HepG2 (cell line): ENCODE results near the gene TCERG1. TPM values are rescaled to one million over a fixed set of nuclear protein-coding genes. Genes with fewer than 3 reads are reported as not detected.

Experiments used
- ATAC-seq: fragments of 200-7000 bp; cut with Tn5 transposase; 3 replicates; pipeline ENCODE4 v1.9.1; 2020; ENCODE audit warnings: mild to moderate bottlenecking, moderate library complexity
- BruUV-seq: library from RNA; stranded (reverse); fragments of 400-500 nt; replicated peaks from 2 replicates; lab custom pipeline; 2021; lab: Mats Ljungman, UMichigan
- CTCF ChIA-PET: fragments of 300-600 bp; formaldehyde crosslinking; extraction: SDS; loops from one replicate; lab custom pipeline; 2021; ENCODE audit warnings: low total read pairs, inconsistent platforms, low intra/inter-chr PET ratio; lab: Yijun Ruan, JAX
- POLR2A ChIA-PET: fragments of 350-600 bp; sonication (Branson Sonifier 250); formaldehyde crosslinking; loops from one replicate; lab custom pipeline; 2020; ENCODE audit warnings: antibody characterized with exemption, inconsistent platforms; lab: Yijun Ruan, JAX
- DNase-seq: peaks from one replicate; pipeline ENCODE4 v3.0.0-alpha.2; 2015; ENCODE audit warnings: low spot score
- FAIRE-seq: peaks from 3 replicates; lab custom pipeline; 2011; peaks lifted over from hg19 to GRCh38; lab: Jason Lieb, UNC
- H2AFZ ChIP-seq: one replicate; pipeline ENCODE4 v1.6.1; 2011; ENCODE audit warnings: low read length, inconsistent platforms
- H3K27ac ChIP-seq: fragments of 300-600 bp; 3 replicates; pipeline ENCODE4 v1.8.0; 2011; ENCODE audit warnings: mixed run types, mild to moderate bottlenecking, mixed read lengths, low read length, inconsistent platforms; ENCODE audit not compliant: insufficient read depth; ENCODE audit errors: extremely low read length
- H3K27me3 ChIP-seq, 2 experiments: fragments of 200-600 bp in 1 of 2; 2 replicates in 1 of 2; 3 replicates in 1 of 2; pipeline versions ENCODE4 v1.6.0 to v1.8.0; 2011; ENCODE audit warnings: low read length in 2 of 2, mild to moderate bottlenecking in 2 of 2, moderate library complexity in 2 of 2, inconsistent platforms in 1 of 2; ENCODE audit not compliant: insufficient read depth in 2 of 2, control insufficient read depth in 1 of 2
- H3K36me3 ChIP-seq, 2 experiments: fragments of 200-600 bp in 1 of 2; replicated peaks in 1 of 2; 2 replicates in 1 of 2; 3 replicates in 1 of 2; pipeline versions ENCODE4 v1.5.1 to v1.8.0; 2011; ENCODE audit warnings: low read length in 2 of 2, inconsistent platforms in 1 of 2; ENCODE audit not compliant: insufficient read depth in 2 of 2, control insufficient read depth in 1 of 2
- H3K4me1 ChIP-seq: 2 replicates; pipeline ENCODE4 v1.5.1; 2012; ENCODE audit warnings: low read length, inconsistent platforms; ENCODE audit not compliant: insufficient read depth
- H3K4me2 ChIP-seq: 2 replicates; pipeline ENCODE4 v1.6.0; 2011; ENCODE audit warnings: low read depth, low read length, inconsistent platforms
- H3K4me3 ChIP-seq, 3 experiments: fragments of 200-600 bp in 1 of 3; sonication (generic), shearing (Covaris generic) in 1 of 3; replicated peaks in 1 of 3; 2 replicates each; pipeline ENCODE4 v1.5.1; 2011 to 2016; ENCODE audit warnings: low read length in 3 of 3, inconsistent platforms in 2 of 3, low read depth in 2 of 3, mild to moderate bottlenecking in 2 of 3, control low read depth in 1 of 3, mixed read lengths in 1 of 3; ENCODE audit not compliant: insufficient read depth in 1 of 3
- H3K79me2 ChIP-seq: one replicate; pipeline ENCODE4 v1.6.1; 2011; ENCODE audit warnings: low read length, inconsistent platforms; ENCODE audit not compliant: insufficient read depth
- H3K9ac ChIP-seq: 2 replicates; pipeline ENCODE4 v1.6.0; 2011; ENCODE audit warnings: mild to moderate bottlenecking, low read depth, low read length, inconsistent platforms; ENCODE audit not compliant: insufficient read depth
- H3K9me3 ChIP-seq: 2 replicates; pipeline ENCODE4 v1.5.1; 2012; ENCODE audit warnings: mild to moderate bottlenecking, low read length
- H4K20me1 ChIP-seq: 2 replicates; pipeline ENCODE4 v1.6.0; 2011; ENCODE audit warnings: inconsistent platforms, mild to moderate bottlenecking, low read length, moderate library complexity; ENCODE audit not compliant: insufficient read depth
- ATRX ChIP-seq: sonication (generic); formaldehyde crosslinking; IDR thresholded peaks from 2 replicates; pipeline ENCODE4 v1.4.0; 2020; ENCODE audit warnings: missing genetic modification reagents, borderline replicate concordance
- BORCS8-MEF2B ChIP-seq: sonication (generic); formaldehyde crosslinking; IDR thresholded peaks from 2 replicates; pipeline ENCODE4 v1.8.0; 2022; ENCODE audit warnings: mild to moderate bottlenecking, missing genetic modification reagents
- HOXA5 ChIP-seq: sonication (generic); formaldehyde crosslinking; IDR thresholded peaks from 2 replicates; pipeline ENCODE4 v1.4.0; 2020; ENCODE audit warnings: missing genetic modification reagents
- NFATC3 ChIP-seq: sonication (generic); formaldehyde crosslinking; IDR thresholded peaks from 2 replicates; pipeline ENCODE4 v1.5.1; 2020; ENCODE audit warnings: mild to moderate bottlenecking, missing genetic modification reagents
- NONO ChIP-seq, 2 experiments: fragments of 450-650 bp in 1 of 2; sonication (generic) in 1 of 2; formaldehyde crosslinking in 1 of 2; IDR thresholded peaks in 1 of 2; conservative IDR thresholded peaks in 1 of 2; 2 replicates each; pipeline versions ENCODE4 v1.6.1 to v1.8.0; 2017 to 2022; ENCODE audit warnings: mild to moderate bottlenecking in 1 of 2, missing genetic modification reagents in 1 of 2, moderate library complexity in 1 of 2
- ONECUT2 ChIP-seq: sonication (generic); formaldehyde crosslinking; IDR thresholded peaks from 2 replicates; pipeline ENCODE4 v1.4.0; 2020; ENCODE audit warnings: missing genetic modification reagents
- RNF2 ChIP-seq: fragments of 450-650 bp; conservative IDR thresholded peaks from 2 replicates; pipeline ENCODE4 v1.6.1; 2016; ENCODE audit warnings: low read depth
- ZBTB20 ChIP-seq: sonication (generic); formaldehyde crosslinking; IDR thresholded peaks from 2 replicates; pipeline ENCODE4 v1.8.1; 2023; ENCODE audit warnings: missing genetic modification reagents, low read depth, mild to moderate bottlenecking, borderline replicate concordance
- ZNF234 ChIP-seq: sonication (generic); formaldehyde crosslinking; conservative IDR thresholded peaks from 2 replicates; pipeline ENCODE4 v1.5.1; 2020; ENCODE audit warnings: mild to moderate bottlenecking, missing genetic modification reagents
- ZNF292 ChIP-seq: sonication (generic); formaldehyde crosslinking; IDR thresholded peaks from 2 replicates; pipeline ENCODE4 v1.8.1; 2022; ENCODE audit warnings: mild to moderate bottlenecking, low read depth, missing genetic modification reagents, borderline replicate concordance
- ZNF460 ChIP-seq: sonication (generic); formaldehyde crosslinking; IDR thresholded peaks from 2 replicates; pipeline ENCODE4 v1.5.1; 2020; ENCODE audit warnings: missing genetic modification reagents, mild to moderate bottlenecking, borderline replicate concordance
- ZNF746 ChIP-seq: sonication (generic); formaldehyde crosslinking; IDR thresholded peaks from 2 replicates; pipeline ENCODE4 v1.8.0; 2022; ENCODE audit warnings: mild to moderate bottlenecking, missing genetic modification reagents
- WGBS: methylation state at CpG from one replicate; pipeline ENCODE4 v1.1.6; 2017; ENCODE audit warnings: low lambda C conversion rate; 5-methylcytosine and 5-hydroxymethylcytosine counted together
- in situ Hi-C: cut with HindIII; loops from 2 replicates; pipeline ENCODE4 v1.10.0; 2017; ENCODE audit warnings: low pct_unique_long_range_greater_than_20kb; ENCODE audit not compliant: extremely low pct_ligation_motif_present
- intact Hi-C: fragments of 100-400 bp; cut with micrococcal nuclease; formaldehyde crosslinking; loops from one replicate; pipeline ENCODE4 v1.10.0; 2022; ENCODE audit not compliant: unreplicated experiment
- polyA plus RNA-seq, 8 experiments: library from polyadenylated mRNA; depleted of rRNA in 3 of 8; stranded (reverse) in 7 of 8; unstranded in 1 of 8; fragments of >200 nt; fragmentation: Illumina TruSeq in 4 of 8; extraction: Trizol in 4 of 8; gene quantifications; 2 replicates each; pipeline versions ENCODE4 v1.2.1 to v1.2.3, GENCODE V29; 2011 to 2016; ENCODE audit warnings: low read depth in 4 of 8, missing spikeins in 1 of 8, mixed read lengths in 1 of 8; ENCODE audit not compliant: insufficient read depth in 1 of 8
- total RNA-seq, 5 experiments: library from RNA; depleted of rRNA; stranded (reverse); fragments of >200 nt; fragmentation: Illumina TruSeq; extraction: Trizol; gene quantifications; 2 replicates each; pipeline ENCODE4 v1.2.3, GENCODE V29; 2016; ENCODE audit warnings: low read depth in 1 of 5
- TF ChIP-seq, protein P1 (sequence below): sonication (generic); formaldehyde crosslinking; IDR thresholded peaks from 2 replicates; pipeline ENCODE4 v1.9.0; 2021; ENCODE audit warnings: missing genetic modification reagents, mild to moderate bottlenecking, borderline replicate concordance
- TF ChIP-seq, protein P2 (sequence below): sonication (generic); formaldehyde crosslinking; IDR thresholded peaks from 2 replicates; pipeline ENCODE4 v1.4.0; 2020; ENCODE audit warnings: missing genetic modification reagents
- TF ChIP-seq, protein P3 (sequence below): sonication (generic); formaldehyde crosslinking; IDR thresholded peaks from 2 replicates; pipeline ENCODE4 v1.4.0; 2020; ENCODE audit warnings: missing genetic modification reagents, mild to moderate bottlenecking, borderline replicate concordance
- TF ChIP-seq, protein P4 (sequence below), 2 experiments: sonication (generic) in 1 of 2; formaldehyde crosslinking in 1 of 2; IDR thresholded peaks; 2 replicates each; pipeline versions ENCODE4 v1.5.1 to v1.6.1; 2011 to 2020; ENCODE audit warnings: borderline replicate concordance in 1 of 2, low read depth in 1 of 2, low read length in 1 of 2, mild to moderate bottlenecking in 1 of 2, missing genetic modification reagents in 1 of 2, moderate library complexity in 1 of 2

The TCERG1 gene
- total and polyA plus RNA-seq, 2 of the 13 experiments (the other 11 are each of a cell fraction or from before 2014, with no cell fraction given), result 71.7 to 86.6 TPM

- intact Hi-C loops (loop anchor here (2.0 kb wide), 1 partner anchor 61 kb away; no protein-coding TSS in a partner anchor), in situ Hi-C loops (no loop called here)
- H3K4me3 ChIP-seq, result no peak overlapping the region
- H2AFZ ChIP-seq, result no peak overlapping the region
- no TSS peak for BruUV-seq
- DNase-seq (no peak), ATAC-seq (no peak), FAIRE-seq (no peak)
- no peaks in the 10 kb centered on the region for H3K9me3 ChIP-seq
- no peaks in the 10 kb centered on the region for H3K27me3 ChIP-seq
- no peak overlapping the region for H3K9ac ChIP-seq
- H3K36me3 ChIP-seq, result no peaks in the 10 kb centered on the region
- no peaks in the 10 kb centered on the region for H3K4me1 ChIP-seq
- H3K79me2 ChIP-seq, result no peaks in the 10 kb centered on the region
- H3K4me2 ChIP-seq, result no peak overlapping the region
- H3K27ac ChIP-seq, result no peak overlapping the region
- no peaks in the 10 kb centered on the region for H4K20me1 ChIP-seq
- ChIA-PET CTCF (interaction anchor here (1.5 kb wide), 1 partner anchor 61 kb away, joined by 4 read pairs; no protein-coding TSS in a partner anchor), POLR2A (no interaction called here)
- 21% methylated on average over 3 of the region's 3 CpGs for WGBS
- TF ChIP-seq ZNF292 (CRISPR knock-in tag) (no peak), ATRX (CRISPR knock-in tag) (no peak), RNF2 (no peak), ZNF234 (no peak), ONECUT2 (CRISPR knock-in tag) (no peak), NONO (IDR thresholded peaks at IDR 0.05) (no peak), NONO (CRISPR knock-in tag; conservative IDR thresholded peaks at IDR 0.05) (no peak), NFATC3 (CRISPR knock-in tag) (no peak), ZNF460 (no peak), HOXA5 (no peak), ZNF746 (no peak), BORCS8-MEF2B (CRISPR knock-in tag) (no peak), ZBTB20 (CRISPR knock-in tag) (no peak)
- TF ChIP-seq, protein P1, sequence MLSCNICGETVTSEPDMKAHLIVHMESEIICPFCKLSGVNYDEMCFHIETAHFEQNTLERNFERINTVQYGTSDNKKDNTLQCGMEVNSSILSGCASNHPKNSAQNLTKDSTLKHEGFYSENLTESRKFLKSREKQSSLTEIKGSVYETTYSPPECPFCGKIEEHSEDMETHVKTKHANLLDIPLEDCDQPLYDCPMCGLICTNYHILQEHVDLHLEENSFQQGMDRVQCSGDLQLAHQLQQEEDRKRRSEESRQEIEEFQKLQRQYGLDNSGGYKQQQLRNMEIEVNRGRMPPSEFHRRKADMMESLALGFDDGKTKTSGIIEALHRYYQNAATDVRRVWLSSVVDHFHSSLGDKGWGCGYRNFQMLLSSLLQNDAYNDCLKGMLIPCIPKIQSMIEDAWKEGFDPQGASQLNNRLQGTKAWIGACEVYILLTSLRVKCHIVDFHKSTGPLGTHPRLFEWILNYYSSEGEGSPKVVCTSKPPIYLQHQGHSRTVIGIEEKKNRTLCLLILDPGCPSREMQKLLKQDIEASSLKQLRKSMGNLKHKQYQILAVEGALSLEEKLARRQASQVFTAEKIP (CRISPR knock-in tag), result no peak
- TF ChIP-seq, protein P2, sequence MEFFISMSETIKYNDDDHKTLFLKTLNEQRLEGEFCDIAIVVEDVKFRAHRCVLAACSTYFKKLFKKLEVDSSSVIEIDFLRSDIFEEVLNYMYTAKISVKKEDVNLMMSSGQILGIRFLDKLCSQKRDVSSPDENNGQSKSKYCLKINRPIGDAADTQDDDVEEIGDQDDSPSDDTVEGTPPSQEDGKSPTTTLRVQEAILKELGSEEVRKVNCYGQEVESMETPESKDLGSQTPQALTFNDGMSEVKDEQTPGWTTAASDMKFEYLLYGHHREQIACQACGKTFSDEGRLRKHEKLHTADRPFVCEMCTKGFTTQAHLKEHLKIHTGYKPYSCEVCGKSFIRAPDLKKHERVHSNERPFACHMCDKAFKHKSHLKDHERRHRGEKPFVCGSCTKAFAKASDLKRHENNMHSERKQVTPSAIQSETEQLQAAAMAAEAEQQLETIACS, result no peak
- TF ChIP-seq, protein P3, sequence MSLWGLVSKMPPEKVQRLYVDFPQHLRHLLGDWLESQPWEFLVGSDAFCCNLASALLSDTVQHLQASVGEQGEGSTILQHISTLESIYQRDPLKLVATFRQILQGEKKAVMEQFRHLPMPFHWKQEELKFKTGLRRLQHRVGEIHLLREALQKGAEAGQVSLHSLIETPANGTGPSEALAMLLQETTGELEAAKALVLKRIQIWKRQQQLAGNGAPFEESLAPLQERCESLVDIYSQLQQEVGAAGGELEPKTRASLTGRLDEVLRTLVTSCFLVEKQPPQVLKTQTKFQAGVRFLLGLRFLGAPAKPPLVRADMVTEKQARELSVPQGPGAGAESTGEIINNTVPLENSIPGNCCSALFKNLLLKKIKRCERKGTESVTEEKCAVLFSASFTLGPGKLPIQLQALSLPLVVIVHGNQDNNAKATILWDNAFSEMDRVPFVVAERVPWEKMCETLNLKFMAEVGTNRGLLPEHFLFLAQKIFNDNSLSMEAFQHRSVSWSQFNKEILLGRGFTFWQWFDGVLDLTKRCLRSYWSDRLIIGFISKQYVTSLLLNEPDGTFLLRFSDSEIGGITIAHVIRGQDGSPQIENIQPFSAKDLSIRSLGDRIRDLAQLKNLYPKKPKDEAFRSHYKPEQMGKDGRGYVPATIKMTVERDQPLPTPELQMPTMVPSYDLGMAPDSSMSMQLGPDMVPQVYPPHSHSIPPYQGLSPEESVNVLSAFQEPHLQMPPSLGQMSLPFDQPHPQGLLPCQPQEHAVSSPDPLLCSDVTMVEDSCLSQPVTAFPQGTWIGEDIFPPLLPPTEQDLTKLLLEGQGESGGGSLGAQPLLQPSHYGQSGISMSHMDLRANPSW, result no peak
- TF ChIP-seq, protein P4, sequence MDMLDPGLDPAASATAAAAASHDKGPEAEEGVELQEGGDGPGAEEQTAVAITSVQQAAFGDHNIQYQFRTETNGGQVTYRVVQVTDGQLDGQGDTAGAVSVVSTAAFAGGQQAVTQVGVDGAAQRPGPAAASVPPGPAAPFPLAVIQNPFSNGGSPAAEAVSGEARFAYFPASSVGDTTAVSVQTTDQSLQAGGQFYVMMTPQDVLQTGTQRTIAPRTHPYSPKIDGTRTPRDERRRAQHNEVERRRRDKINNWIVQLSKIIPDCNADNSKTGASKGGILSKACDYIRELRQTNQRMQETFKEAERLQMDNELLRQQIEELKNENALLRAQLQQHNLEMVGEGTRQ (IDR thresholded peaks at IDR 0.05; ENCODE audit: low read depth, low read length), result no peak
- TF ChIP-seq, protein P4 (CRISPR knock-in tag; IDR thresholded peaks at IDR 0.05; ENCODE audit: borderline replicate concordance), result no peak
Measured at GRCh38 chr5:146527785-146528184, 80.7 kb downstream of the TCERG1 start.
